ENCODE measurements around the gene TMEM38B.

GRCh38 chr9:105737205-105737604, 42.9 kb downstream of the TMEM38B start:
- TF ChIP-seq CTCF (IDR thresholded peaks at IDR 0.05) (no peak), POLR2A (IDR thresholded peaks at IDR 0.05) (no peak)
